Peyer's patch (tissue), 4 donors: Measurements from ENCODE around the gene MIDN. TPM values are rescaled to one million over a fixed set of nuclear protein-coding genes. Genes with fewer than 3 reads are reported as not detected.
A peak's percentile ranks its signal among the peaks of the same experiment; 100 is the strongest.

Experiments used
- DNase-seq, 3 donors: peaks; one replicate each; pipeline ENCODE4 v3.0.0-alpha.2; 2017 to 2019
- H3K27ac ChIP-seq, 4 donors: fragments of 200-600 bp; sonication (generic); one replicate each; pipeline ENCODE4 v1.5.1; 2016 to 2019
- H3K27me3 ChIP-seq, 2 donors: fragments of 200-600 bp; sonication (generic); one replicate each; pipeline ENCODE4 v1.5.1; 2019
- H3K36me3 ChIP-seq, 3 donors: fragments of 200-600 bp; sonication (generic); one replicate each; pipeline ENCODE4 v1.5.1; 2016 to 2019
- H3K4me1 ChIP-seq, 4 donors: fragments of 200-600 bp; sonication (generic); one replicate each; pipeline ENCODE4 v1.5.1; 2016 to 2019
- H3K4me3 ChIP-seq, 4 donors: fragments of 200-600 bp; sonication (generic); 1 replicate in 3 of 4; 2 replicates in 1 of 4; pipeline ENCODE4 v1.5.1; 2016 to 2019; ENCODE audit warnings: mild to moderate bottlenecking in 1 of 4
- H3K9me3 ChIP-seq, 4 donors: fragments of 200-600 bp; sonication (generic); one replicate each; pipeline ENCODE4 v1.5.1; 2016 to 2019; ENCODE audit warnings: mild to moderate bottlenecking in 1 of 4
- POLR2A ChIP-seq, 2 donors: fragments of 450-650 bp; IDR thresholded peaks; one replicate each; pipeline ENCODE4 v1.5.1; 2017; ENCODE audit warnings: antibody characterized with exemption in 2 of 2, mild to moderate bottlenecking in 2 of 2, moderate library complexity in 2 of 2
- total RNA-seq, 4 donors: library from RNA; depleted of rRNA; stranded (reverse); fragments of >200 nt; gene quantifications; one replicate each; pipeline ENCODE4 v1.1.0, GENCODE V29; 2016
- TF ChIP-seq, protein P1 (sequence below), 6 experiments: fragments of 450-650 bp in 4 of 6; fragments of 200-600 bp in 2 of 6; sonication (generic) in 1 of 6; IDR thresholded peaks; one replicate each; pipeline ENCODE4 v1.5.1; 2017 to 2019; ENCODE audit warnings: antibody characterized with exemption in 6 of 6, mild to moderate bottlenecking in 3 of 6, moderate library complexity in 1 of 6

Gene MIDN
- total RNA-seq, 4 donors from 2014 or later, result 34.7 to 205 (median 98.9) TPM

DNA sequence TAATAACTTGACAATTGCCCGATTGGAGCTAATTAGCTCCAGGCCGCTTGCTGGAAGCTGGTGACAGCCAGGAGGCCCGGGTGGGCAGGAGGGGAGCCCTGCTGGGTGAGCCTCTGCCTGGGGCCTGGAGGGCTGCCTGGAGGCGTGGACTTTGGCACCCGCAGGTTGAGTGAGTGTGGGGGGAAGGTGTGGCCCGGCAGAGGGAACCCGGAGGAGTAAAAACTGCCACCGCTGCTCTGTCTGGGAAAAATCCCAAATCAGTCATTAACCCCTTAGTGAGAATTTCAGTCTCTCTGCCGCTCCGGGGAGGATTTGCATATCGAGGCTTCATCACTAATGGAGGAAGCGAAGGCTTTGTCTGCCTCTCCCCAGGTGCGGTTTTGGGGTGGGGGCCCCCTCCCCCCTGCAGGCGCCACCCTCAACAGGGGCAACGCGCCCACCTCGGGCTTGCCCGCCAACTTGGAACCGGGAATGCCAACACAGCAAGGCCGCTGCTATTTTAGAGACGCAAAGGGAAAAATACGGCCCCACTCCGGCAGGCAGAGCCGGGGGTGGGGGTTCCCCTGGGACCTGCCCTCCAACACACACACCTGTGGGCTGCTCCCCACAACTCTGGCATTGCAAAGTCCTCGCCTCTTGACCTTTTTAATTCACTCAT lies 43.5 kb downstream of the MIDN start:
- TF ChIP-seq, protein P1, sequence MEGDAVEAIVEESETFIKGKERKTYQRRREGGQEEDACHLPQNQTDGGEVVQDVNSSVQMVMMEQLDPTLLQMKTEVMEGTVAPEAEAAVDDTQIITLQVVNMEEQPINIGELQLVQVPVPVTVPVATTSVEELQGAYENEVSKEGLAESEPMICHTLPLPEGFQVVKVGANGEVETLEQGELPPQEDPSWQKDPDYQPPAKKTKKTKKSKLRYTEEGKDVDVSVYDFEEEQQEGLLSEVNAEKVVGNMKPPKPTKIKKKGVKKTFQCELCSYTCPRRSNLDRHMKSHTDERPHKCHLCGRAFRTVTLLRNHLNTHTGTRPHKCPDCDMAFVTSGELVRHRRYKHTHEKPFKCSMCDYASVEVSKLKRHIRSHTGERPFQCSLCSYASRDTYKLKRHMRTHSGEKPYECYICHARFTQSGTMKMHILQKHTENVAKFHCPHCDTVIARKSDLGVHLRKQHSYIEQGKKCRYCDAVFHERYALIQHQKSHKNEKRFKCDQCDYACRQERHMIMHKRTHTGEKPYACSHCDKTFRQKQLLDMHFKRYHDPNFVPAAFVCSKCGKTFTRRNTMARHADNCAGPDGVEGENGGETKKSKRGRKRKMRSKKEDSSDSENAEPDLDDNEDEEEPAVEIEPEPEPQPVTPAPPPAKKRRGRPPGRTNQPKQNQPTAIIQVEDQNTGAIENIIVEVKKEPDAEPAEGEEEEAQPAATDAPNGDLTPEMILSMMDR (IDR thresholded peaks at IDR 0.05), result no peak
- no peak for TF ChIP-seq POLR2A (IDR thresholded peaks at IDR 0.05)
- Histone ChIP-seq H3K27ac (peak overlapping the region in 3 of 4 donors; percentile 50 to 81 (median 59)), H3K27me3 (peaks cover 0 to 12% of the 10 kb centered on the region in 2 donors), H3K9me3 (no peaks in the 10 kb centered on the region), H3K36me3 (peaks cover 0 to 16% (median 0%) of the 10 kb centered on the region in 3 donors), H3K4me3 (peak overlapping the region in 3 of 4 donors; percentile 23 to 44 (median 32)), H3K4me1 (peaks cover 3 to 60% (median 10%) of the 10 kb centered on the region in 4 donors)
- DNase-seq, result peak in 1 of 3 donors; percentile 75

DNA sequence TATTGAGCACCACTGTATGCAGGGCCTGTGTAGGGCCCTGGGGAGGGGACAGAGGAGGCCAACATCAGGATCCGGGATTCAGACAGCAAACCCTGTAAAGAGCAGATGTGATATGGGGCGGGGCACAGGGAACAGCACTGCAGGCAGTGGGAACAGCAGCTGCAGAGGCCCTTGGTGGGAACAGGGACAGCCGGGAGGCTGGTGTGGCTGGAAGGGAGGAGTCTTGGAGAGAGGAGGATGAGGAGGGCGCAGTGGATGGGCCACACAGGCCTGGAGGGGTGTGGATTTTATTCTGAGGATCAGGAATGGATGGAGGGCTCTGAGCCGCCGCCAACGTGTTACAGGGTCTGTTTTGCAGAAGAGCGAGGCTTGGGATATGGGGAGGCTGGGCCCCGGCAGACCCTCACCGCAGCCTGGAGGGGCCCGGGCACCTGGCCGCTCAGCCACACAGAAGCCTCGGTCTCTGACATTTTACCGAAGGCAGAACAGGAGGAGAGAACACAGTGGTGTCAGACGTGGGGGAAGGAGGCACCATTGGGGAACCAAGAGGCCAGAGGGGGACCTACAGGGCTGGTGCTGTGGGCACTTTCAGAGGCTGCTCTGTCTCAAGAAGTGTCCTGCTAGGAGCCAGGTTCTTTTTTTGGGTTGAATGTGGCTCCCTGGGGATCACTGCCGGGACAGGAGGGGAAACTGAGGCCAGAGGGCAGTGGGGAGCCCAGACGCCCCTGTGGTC lies 44.2 kb downstream of the MIDN start:
- H3K27ac ChIP-seq, result peak overlapping the region in 3 of 4 donors; percentile 50 to 81 (median 59)
- TF ChIP-seq POLR2A (IDR thresholded peaks at IDR 0.05), result no peak
- TF ChIP-seq, protein P1 (IDR thresholded peaks at IDR 0.05), result no peak
- H3K27me3 ChIP-seq, result peaks cover 0 to 10% of the 10 kb centered on the region in 2 donors
- H3K4me3 ChIP-seq, result peak overlapping the region in 1 of 4 donors; percentile 44
- no peaks in the 10 kb centered on the region for H3K9me3 ChIP-seq
- H3K4me1 ChIP-seq, result peaks cover 3 to 53% (median 10%) of the 10 kb centered on the region in 4 donors
- DNase-seq, result no peak
- H3K36me3 ChIP-seq, result peaks cover 0 to 17% (median 0%) of the 10 kb centered on the region in 3 donors

DNA sequence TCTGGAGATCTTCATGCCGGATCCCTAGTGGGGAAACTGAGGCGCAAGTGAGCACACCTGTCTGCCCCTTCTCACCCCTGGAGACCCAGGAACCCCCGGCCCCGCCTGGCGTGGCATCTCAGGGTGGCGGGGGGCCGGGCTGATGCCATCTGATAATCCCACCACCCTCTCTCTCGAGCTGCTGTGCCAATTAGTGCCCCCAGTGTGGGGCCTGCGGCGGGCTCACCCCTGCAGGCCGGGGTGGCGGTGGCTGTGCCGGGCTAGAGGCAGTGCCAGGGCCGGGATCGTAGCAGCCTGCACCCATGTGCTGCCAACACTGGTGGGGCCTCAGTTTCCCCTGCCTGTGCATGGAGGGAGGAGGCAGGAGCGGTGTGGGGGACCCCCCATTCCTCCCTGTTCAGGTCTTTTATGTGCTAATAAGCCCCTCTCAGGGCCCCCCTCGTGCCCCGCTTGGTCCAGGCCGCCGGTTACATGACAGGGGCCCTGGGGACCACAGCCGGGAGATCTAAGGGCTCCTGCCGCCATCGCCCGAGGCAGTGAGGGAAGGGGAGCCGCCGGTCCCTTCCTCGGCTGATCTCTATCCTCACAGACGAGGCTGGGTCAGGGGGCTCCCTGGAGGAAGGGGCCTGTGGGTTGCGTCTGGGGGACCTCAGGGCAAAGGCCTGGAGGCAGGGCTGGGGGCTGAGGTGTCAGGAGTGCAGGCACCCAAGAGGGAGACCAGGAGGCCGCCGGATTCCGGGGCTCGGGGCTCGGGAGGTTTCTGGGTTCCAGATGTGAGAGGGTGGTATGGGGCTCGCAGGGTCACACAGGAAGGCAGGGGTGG lies 45.6 kb downstream of the MIDN start:
- Histone ChIP-seq H3K4me1 (peaks cover 3 to 47% (median 10%) of the 10 kb centered on the region in 4 donors), H3K9me3 (no peaks in the 10 kb centered on the region), H3K4me3 (no peak overlapping the region), H3K27me3 (peaks cover 0 to 10% of the 10 kb centered on the region in 2 donors), H3K27ac (no peak overlapping the region), H3K36me3 (peaks cover 0 to 17% (median 0%) of the 10 kb centered on the region in 3 donors)
- DNase-seq, result no peak
- TF ChIP-seq, protein P1 (IDR thresholded peaks at IDR 0.05), result no peak
- TF ChIP-seq POLR2A (IDR thresholded peaks at IDR 0.05), result no peak

DNA sequence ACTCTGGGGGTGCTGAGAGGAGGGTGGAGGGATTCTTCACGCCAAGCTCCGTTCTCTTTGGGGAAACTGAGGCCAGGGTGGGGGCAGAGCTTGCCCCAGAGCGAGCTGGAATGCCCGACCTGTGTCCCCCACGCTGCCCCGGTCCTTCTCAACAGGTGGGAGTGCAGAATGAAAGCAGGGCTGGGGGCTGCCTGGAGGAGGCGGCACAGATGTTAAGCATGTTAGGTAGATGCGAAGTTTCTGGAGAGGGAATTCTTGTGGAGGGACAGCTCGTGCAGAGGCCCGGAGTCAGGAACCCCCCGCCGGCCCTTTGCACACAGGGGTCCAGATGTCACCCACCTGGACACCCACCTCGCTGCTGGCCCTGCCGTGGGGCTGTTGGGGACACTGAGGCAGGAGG lies 46.3 kb downstream of the MIDN start:
- Histone ChIP-seq H3K4me1 (peaks cover 3 to 43% (median 10%) of the 10 kb centered on the region in 4 donors), H3K27ac (no peak overlapping the region), H3K4me3 (no peak overlapping the region), H3K27me3 (peaks cover 0 to 10% of the 10 kb centered on the region in 2 donors), H3K36me3 (peaks cover 0 to 17% (median 0%) of the 10 kb centered on the region in 3 donors), H3K9me3 (no peaks in the 10 kb centered on the region)
- no peak for DNase-seq
- TF ChIP-seq POLR2A (IDR thresholded peaks at IDR 0.05), result no peak
- TF ChIP-seq, protein P1 (IDR thresholded peaks at IDR 0.05), result no peak
